H1 (cell line): ENCODE data around the gene RAET1E.

Experiments used
- CTCF ChIP-seq, 3 experiments: IDR thresholded peaks; 1 replicate in 2 of 3; 2 replicates in 1 of 3; pipeline versions ENCODE4 v1.5.1 to v1.6.1; 2011; ENCODE audit warnings: low read length in 3 of 3, mild to moderate bottlenecking in 3 of 3, inconsistent platforms in 2 of 3, low read depth in 1 of 3, moderate library complexity in 1 of 3; ENCODE audit not compliant: insufficient read depth in 1 of 3; ENCODE audit errors: control extremely low read depth in 1 of 3
- EZH2 ChIP-seq: fragments of 200-600 bp; sonication (generic); IDR thresholded peaks from 2 replicates; pipeline ENCODE4 v1.7.1; 2012; ENCODE audit warnings: low read depth, mild to moderate bottlenecking, moderate library complexity, low read length, inconsistent platforms; ENCODE audit not compliant: severe bottlenecking
- POLR2A ChIP-seq, 2 experiments: IDR thresholded peaks; 1 replicate in 1 of 2; 2 replicates in 1 of 2; pipeline ENCODE4 v1.6.1; 2011; ENCODE audit warnings: low read depth in 2 of 2, low read length in 2 of 2, mild to moderate bottlenecking in 2 of 2; ENCODE audit errors: control extremely low read depth in 1 of 2
- TAF1 ChIP-seq: IDR thresholded peaks from 2 replicates; pipeline ENCODE4 v1.6.1; 2011; ENCODE audit warnings: mild to moderate bottlenecking, low read depth, low read length

DNA sequence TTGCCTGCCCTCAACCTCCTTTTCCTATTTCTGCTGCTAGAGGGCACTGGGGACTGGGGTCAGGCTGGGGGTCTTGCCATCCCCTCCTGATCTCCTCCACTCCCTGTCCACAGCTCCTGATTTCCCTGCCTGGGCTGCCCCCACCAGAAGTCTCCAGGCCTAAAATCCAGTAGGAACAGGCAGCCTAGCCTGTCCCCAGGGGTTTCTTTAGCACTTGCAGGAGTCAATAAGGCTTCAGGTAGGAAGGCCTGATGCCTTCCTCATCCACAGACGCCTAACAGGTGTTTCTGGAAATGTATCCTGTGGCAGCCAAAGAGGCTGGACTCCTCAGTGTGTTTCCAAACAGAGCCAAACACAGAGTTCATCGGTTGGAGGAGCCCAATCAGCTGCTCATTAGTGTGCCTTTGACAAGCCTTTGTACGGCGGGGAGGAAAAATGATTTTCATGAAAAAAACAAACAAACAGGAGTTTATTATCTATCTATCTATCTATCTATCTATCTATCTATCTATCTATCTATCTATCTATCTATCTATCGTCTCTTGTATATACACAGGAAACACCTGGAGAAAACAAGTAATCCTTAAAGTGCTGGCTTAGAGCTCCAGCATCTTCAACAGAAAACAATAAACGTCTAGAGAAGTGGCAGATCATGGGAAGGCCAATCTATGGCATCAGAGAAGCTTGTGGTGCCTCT lies 3.7 kb upstream of the RAET1E start:
- TF ChIP-seq CTCF (IDR thresholded peaks at IDR 0.05; ENCODE audit: control extremely low read depth in 1 of 3, insufficient read depth in 1 of 3, low read depth in 1 of 3, low read length in 3 of 3) (no peak), POLR2A (IDR thresholded peaks at IDR 0.05; ENCODE audit: control extremely low read depth in 1 of 2, low read depth in 2 of 2, low read length in 2 of 2) (no peak), EZH2 (no peak), TAF1 (no peak)
